Measurements from ENCODE around the gene USP11.

GRCh38 chrX:47285836-47286320 lies 53.1 kb downstream of the USP11 start:
- no peak for TF ChIP-seq EZH2 (IDR thresholded peaks at IDR 0.05; ENCODE audit: borderline replicate concordance, low read depth, low read length, severe bottlenecking)
- TF ChIP-seq CTCF (IDR thresholded peaks at IDR 0.05; ENCODE audit: borderline replicate concordance, extremely low read depth, low read length, poor library complexity, severe bottlenecking): no peak
